GM11168 (cell line): ENCODE measurements around the gene TESK1.
"Not testable (repeated sequence)": the region's sequence is repeated elsewhere in the genome, so short reads cannot be mapped to it uniquely, and the experiment has no call there.

Experiments
- in situ Hi-C: fragments of 300-500 bp; cut with MboI; formaldehyde crosslinking; loops from one replicate; pipeline ENCODE4 v1.12.0; 2022; ENCODE audit warnings: low sequenced_read_pairs; ENCODE audit not compliant: unreplicated experiment

The TESK1 gene

DNA sequence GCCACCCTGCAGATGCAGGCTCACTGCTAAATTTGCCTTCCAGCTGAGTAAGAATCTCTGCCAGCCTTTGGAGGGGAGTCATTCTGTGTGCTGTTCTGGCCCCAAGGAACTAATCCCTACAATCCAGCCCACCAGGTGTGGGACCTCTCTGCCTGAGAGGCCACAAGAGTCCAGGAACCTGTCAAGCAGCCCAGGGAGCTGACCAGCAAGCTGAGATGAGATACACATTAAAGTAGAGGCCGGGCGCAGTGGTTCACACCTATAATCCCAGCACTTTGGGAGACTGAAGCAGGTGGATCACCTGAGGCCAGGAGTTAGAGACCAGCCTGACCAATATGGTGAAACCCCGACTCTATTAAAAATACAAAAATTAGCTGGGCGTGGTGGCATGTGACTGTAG is 7.0 kb downstream of the TESK1 start:
- in situ Hi-C loops, result not testable (repeated sequence)

DNA sequence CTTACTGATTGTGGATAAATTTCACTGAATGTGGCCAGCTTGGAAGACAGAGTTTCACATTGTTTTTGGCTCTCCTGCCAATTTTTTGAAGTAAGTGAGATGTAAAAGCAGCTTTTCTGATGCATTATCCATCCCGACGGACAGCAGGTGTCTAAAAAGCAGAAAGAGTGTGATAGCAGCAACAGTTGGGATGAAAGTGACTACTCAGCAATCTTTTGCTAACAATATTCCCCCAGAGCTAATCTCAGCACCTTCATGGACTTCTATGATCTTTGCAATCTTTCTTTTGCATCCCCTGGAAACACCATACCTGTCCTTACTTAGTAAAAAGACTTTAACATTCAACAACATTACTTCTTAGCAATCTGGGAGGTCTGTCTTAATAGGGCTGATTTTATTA is 7.8 kb downstream of the TESK1 start:
- in situ Hi-C loops, result no loop called here

DNA sequence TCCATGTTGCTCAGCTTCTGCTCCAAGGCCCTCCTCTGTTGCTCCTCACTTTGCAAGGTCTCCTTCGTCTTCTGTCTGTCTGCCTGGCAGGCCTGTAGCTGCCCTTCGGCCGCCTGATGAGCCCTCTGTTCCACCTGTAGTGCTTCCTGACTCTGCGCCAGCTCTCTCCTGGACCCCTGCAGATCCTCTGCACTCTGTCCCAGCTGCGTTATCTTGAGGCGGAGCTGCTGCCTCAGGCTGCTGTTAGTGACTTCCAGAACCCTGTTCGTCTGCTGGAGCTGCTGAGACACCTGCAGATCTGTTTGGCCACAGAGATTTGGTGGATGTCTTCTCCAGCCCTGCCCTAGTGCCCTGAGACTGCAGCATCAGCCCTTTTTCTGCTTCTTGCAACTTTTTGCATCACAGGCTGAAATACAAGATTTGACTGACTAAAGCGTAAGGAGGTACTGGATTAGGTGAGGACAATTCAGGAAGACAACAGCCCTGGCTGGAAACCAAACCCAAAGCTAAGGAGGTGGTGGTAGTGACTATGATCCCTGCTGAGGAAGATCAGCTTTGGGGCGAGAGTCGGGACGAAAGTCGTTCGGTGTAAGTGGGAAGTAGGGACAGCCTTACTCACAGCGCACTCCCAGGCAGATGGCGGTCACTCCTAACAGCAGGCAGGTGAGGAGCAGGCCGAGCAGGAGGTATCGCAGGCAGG is 11.1 kb downstream of the TESK1 start:
- in situ Hi-C loops, result no loop called here

DNA sequence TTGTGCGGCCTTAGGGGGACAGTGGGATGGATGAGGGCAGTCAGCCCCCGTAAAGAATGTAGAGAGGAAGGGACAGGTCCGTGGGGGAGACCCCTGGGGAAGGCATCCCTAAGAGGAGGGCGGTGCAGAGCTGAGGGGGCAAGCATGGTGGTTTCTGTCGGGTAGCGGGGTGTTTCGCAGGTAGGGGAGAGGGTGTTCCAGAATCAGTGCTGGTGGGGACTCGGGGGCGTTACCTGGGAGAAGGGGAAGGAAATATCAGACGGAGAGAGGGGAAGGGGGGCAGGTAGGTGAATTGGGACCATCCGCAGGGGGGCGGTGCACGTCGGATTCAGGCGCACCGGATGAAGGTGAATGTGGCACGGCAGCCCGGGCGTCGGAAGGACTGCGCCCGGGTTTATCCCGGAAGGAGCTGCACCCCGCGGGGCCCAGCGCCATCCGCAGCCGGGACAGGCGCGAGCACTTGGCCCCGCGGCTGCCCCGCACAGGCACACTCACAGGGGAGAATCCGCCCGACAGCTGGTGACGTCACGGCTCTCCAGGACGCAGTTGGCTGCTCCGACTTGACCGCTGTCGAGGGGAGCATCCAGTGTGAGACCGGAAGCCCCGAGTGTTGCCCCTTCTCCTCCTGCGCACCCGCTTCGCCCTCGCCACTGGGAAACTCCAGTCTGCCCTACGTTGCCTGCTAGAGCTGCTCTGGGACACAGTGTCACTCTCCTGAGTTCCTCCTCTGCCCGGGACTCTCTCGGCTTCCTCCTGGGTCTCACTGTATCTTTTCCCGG is 11.8 kb downstream of the TESK1 start:
- in situ Hi-C loops, result no loop called here

DNA sequence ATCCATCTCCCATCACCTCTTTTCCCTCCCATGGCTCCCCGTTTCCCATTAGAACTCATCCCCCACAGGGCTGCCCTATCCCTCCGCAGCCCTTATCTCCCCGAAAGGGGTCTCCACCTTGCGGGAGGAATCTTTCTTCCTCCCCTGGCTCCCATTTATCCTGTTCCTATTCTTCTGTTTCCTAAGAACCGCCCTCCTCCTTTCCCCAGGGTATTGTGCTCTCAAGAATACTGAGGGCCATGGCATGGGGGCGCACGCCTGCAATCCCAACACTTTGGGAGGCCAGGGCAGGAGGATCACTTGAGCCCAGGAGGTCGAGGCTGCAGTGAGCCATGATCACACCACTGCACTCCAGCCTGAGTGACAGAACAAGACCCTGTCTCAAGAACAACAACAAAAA is 12.5 kb downstream of the TESK1 start:
- in situ Hi-C loops, result no loop called here

DNA sequence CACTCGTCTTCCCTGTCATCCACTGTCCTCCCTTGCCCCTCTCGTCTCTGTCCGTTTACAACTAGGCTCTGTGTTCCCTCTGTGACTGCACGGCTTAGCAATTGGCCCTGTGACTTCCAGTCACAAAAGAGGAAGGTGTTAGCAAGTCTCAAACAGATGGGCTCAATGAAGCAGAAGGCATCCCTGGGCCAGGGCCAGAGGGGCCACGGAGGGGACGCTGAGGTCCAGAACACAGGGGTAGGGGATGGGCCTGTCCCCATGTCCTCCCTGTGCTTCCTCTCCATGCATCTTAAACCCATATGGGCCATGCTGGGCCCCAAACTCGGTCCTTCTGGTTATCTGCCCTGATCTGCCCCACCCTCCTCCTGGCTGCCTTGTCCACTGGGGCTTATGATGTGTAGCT is 13.3 kb downstream of the TESK1 start, which contains the start of gene CD72:
Gene CD72, minus strand, starts transcription at position 89 of the 403 bp plus-strand sequence. CDS start 110 bp downstream, outside the sequence.
- in situ Hi-C loops, result no loop called here

DNA sequence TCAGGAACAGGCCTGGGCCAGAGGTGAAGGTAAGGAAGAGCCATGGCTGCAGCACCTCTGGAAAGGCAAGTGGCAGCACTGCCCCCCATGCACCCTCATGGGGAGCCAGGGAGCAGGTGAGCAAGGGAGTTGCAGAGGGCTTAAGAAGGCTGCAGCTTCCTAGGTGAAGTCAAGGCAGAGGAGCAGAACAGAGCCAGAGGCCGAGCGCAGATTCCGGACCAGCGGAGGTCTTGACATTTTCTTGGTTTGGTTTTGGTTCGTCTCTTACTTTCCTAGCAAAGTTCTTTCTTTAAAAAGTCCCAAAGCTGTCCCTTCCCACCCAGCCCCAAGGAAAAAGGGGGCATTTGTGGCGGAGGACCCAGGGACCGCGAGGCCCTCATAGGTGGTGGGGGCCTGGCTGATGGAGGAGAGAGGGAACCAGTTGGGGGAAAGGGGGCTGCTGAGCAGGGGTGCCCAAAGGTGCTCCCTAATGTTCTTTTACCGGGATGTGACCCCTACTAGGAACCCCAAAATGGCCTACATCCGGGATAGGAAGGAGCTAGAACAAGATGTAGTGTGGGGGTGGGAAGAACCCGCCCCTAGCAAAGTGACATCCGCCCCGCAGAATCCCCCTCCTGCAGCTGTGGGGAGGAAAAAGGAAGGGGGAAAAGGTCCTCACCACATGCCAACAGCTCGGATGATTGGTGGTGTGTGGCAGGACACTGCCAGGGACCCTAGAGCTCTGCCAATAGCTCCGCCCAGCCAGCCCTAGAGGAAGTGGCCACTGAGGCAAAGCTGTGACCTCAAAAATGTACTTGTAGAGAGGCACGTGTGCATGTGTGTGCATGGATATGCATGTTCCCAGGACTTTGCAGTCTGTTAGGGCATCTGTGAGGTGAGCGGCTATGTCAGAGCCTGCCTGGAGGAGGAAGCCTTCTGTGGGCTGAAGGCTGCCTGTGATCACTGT is 14.1 kb downstream of the TESK1 start:
- in situ Hi-C loops, result no loop called here

DNA sequence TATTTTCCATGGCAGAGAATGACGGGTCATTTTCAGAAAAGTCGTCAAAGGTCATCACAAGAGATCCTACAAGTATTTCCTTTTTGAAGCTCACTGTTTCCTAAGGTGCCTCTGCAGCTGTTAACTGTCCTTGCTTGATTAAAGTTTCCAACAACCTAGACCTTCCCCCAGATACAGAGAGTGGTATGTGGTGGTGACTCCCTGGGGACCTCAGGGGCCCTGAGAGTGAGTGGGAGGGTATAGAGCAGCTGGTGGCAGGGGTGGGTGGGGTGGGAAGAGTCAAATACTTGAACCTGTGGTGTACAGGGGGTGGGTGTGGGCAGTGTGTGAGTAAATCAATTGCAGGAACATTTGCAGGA is 14.7 kb downstream of the TESK1 start:
- in situ Hi-C loops, result no loop called here

DNA sequence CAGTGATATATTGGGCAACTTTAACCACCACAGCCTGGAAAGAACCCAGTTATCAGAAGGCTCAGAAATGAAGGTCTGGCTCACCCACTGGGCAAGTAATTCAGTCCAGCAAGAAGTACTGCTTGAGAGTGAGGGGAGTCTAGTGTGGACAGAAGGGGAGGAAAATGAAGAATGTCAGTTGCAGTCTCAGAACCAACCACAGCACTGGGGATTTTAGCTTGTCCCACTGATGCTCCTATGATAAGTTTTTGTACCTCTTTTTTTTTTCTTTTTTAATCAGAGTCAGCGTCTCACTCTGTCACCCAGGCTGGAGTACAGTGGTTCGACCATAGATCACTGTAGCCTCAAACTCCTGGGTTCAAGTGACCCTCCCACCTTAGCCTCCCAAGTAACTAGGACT is 22.5 kb downstream of the TESK1 start:
- in situ Hi-C loops, result no loop called here

DNA sequence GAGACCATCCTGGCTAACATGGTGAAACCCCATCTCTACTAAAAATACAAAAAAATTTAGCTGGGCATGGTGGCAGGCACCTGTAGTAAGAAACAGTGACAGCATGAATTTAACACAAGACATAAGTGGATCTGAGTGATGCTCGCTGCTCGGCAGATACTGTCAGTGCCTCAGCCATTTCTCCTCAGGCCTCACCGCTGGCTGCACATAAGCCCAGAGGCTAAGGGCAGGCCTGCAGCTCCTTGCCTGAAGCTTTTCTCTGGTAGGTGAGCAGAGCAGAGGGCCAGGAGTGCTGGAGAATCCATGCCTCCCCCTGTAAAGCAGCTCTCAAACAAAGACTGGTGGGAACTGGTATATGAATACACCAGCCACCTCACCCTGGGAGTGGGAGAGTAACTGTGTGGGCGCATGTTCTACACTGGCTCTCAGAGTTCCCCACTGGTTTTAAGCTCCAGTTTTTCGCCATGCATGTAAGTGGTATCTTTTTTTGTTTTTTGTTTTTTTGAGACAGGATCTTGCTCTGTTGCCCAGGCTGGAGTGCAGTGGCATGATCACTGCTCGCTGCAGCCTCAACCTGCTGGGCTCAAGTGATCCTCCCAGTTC is 23.4 kb downstream of the TESK1 start:
- in situ Hi-C loops, result no loop called here

DNA sequence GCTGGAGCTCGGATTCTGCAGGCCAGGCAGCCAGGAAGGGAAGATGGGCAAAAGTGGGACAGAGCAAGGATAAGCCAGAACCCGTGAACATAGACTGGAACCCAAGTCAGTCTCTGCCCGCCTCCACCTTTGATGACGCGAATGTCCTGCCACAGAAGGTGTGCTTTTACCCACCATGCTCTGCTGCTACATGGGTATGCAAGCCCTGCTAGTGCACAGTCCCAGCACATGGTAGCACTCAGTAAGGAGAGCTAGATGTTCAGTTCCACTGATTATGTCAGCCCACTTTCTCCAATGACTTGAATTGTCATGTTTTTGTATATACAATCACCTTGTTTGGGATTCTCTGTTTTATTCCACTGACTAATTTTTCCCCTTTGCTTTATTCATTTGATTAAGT is 24.5 kb downstream of the TESK1 start:
- in situ Hi-C loops, result no loop called here

DNA sequence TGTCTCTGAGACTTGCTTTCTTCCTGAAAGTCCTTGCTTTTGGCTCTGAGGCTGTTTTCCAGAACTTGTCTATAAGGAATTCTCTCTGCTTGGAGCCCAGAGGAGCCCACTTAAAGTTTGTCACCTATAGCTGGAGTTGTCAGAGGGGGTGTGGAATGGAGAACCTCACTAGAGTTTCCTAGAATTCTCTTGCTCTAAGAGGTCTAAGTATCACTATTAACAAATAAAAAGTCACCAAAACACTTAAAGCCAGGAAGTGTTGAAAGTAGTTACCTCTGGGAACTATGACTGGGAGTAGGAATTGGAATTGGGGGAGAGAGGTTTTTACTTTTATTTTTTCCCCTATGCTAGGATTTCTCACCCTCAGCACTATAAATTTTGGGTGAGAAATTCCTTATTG is 30.7 kb downstream of the TESK1 start:
- in situ Hi-C loops, result no loop called here

DNA sequence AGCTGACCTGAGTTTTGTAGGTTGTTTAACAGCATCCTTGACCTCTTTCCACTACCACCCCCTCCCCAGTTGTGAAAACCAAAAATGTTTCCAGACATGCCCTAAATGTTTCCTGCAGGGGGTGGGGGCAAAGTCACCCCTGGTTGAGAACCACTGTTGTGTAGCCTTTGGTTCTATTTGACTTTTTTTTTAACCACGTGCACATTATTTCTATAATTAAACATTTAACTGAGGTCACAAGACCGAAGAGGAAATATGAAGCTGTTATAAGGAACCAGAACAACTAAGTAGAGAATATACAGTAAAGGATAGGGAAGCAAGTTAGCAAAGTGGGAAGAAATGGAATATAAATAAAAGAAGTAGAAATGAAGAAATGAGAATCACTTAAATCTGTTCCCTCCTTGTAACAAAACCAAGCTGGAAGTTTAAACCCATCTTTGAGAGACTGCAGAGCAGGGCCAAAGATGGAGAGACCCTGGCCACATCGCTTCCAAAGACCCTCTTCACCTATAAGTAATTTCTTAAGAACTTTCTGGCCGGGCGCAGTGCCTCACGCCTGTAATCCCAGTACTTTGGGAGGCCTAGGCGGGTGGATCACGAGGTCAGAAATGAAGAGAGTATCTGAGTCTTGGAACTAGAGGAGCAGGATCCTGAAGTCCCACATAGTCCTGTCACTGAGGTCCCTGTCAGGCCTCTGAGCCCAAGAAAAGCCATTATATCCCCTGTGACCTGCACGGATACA is 31.2 kb downstream of the TESK1 start:
- in situ Hi-C loops, result no loop called here

DNA sequence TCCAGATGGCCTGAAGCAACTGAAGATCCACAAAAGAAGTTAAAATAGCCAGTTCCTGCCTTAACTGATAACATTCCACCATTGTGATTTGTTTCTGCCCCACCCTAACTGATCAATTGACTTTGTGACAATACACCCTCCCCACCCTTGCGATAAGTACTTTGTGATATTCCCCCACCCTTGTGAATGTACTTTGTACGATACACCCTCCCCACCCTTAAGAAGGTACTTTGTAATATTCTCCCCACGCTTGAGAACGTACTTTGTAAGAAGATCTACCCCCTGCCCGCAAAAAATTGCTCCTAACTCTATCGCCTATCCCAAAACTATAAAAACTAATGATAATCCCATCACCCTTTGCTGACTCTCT is 31.8 kb downstream of the TESK1 start:
- in situ Hi-C loops, result not testable (repeated sequence)

DNA sequence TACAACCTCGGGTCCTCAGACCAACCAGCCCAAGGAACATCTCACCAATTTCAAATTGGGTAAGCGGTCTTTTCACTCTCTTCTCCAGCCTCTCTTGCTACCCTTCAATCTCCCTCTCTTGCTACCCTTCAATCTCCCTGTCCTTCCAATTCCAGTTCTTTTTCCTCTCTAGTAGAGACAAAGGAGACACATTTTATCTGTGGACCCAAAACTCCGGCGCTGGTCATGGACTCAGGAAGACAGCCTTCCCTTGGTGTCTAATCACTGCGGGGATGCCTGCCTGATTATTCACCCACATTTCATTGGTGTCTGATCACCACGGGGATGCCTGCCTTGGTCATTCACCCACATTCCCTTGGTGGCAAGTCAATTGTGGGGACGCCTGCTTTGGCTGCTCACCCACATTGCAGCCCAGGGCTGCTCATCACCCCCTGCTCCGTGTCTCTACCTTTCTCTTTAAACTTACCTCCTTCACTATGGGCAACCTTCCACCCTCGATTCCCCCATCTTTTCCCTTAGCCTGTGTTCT is 32.4 kb downstream of the TESK1 start:
- in situ Hi-C loops, result not testable (repeated sequence)

DNA sequence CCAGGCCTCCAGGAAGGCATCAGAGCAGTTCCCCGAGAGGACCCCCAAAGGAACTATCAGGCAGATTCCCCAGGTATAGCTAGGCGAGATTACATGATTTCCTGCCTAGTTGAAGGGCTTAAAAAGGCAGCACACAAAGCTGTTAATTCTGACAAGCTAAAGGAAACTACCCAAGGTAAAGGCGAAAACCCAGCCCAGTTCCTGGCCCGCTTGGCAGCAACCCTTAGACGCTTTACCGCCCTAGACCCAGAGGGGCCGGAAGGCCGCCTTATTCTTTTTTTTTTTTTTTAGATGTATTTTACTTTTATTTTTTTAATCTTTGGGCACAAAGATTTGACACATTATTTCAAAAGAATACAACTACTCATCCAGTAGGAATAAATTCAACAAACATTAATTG is 33.7 kb downstream of the TESK1 start:
- in situ Hi-C loops, result not testable (repeated sequence)

DNA sequence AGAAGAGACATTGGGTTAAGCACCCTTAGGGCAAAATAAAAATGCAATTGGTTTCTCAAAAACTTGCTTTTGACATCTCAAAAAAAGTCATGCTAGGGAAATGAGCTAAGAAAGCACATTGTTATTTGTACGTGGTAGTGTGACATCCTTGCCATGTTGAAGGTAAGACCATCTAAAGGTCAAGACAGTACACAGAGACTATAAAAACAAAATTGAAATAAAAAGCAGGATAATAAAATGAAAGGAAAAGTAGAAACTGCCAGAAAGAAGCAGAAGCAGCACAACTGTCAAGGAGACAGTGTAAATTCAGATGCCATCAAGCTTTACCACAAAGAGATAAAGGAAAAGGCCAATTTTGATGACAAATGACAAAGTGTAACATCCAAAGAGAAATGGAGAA is 34.2 kb downstream of the TESK1 start:
- in situ Hi-C loops, result not testable (repeated sequence)

DNA sequence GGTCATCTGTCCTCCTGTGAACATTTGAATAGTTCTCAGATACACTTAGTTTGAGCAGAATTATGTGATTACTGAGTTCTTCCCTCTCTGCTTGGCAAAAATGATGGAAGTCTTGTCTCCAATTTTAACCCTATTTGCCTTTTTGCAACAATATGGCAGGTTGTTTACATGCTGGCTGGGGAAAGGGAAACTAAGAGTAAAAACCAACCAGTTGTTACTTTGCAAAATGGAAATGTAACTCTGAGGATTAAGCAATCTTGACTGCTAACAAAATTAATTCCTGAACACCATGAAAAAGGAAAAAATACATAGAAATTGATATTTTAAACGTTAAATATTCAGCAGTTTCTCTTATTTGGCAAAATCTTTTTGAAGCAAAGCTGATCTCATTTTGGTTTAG is 34.6 kb downstream of the TESK1 start:
- in situ Hi-C loops, result no loop called here

DNA sequence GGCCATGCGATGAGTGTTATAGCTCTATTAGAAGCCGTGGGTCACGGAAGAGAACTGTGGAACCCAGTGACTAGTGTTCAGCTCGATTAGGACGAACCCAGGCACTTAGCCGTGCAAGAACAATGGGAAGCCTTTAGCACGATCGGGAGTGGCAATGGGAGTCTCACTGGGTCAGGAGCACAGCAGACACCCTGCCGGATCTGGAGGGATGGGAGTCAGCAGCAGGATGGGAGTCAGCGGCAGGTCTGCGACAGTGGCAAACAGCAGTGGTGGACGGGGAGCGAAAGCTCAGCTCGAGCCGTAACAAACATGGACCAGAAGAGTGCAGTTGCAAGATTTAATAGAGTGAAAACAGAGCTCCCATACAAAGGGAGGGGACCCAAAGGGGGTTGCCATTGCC is 35.4 kb downstream of the TESK1 start:
- in situ Hi-C loops, result not testable (repeated sequence)

DNA sequence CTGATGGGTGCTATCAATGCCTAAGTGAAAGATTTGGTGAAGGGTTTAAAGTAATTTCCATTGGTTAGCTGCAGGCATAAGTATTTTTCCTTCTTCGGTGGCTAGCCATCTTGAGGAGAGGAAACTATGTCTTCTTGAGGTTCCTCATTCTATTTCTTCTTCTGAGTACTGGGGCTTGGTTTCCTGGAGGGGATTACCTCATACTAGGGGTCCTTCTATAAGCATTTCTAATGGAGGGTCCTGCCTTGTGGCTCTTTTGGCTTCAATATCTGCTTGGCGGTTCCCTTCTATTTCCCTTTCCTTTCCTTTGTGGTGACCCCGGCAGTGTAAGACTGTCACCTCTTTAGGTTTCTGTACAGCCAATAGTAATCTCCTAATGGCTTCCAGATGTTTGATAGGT is 36.4 kb downstream of the TESK1 start:
- in situ Hi-C loops, result not testable (repeated sequence)
